Stomach (tissue), 4 donors: ENCODE measurements around the gene DNAJA1.

Source experiments
- CTCF ChIP-seq, 7 experiments: fragments of 450-650 bp in 4 of 7; fragments of 200-600 bp in 3 of 7; sonication (generic) in 3 of 7; IDR thresholded peaks; one replicate each; pipeline ENCODE4 v1.5.1; 2016 to 2019; ENCODE audit warnings: antibody characterized with exemption in 7 of 7, control low read depth in 2 of 7, mild to moderate bottlenecking in 1 of 7
- POLR2A ChIP-seq, 4 donors: fragments of 450-650 bp; IDR thresholded peaks; one replicate each; pipeline ENCODE4 v1.6.1; 2016; ENCODE audit warnings: antibody characterized with exemption in 4 of 4, control low read depth in 2 of 4, mild to moderate bottlenecking in 1 of 4, moderate library complexity in 1 of 4

DNA sequence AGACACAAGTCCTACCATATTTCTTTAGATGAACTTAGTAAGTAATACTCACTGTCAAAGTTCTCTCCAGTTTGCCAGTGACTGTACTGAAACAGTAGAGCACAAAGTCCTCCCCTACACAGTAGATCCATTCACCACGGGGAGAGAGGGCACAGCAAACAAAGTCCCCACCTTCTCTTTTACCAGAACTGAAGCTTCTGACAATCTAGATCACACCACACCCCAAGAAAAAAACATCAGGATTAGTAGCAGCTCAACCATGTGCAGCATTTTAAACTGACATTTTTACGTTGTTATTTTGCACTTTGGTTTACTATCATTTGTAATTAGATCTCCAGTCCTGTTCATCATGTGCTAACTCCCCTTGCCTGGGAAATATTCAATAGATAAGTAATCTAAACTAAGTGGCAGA is 23.0 kb downstream of the DNAJA1 start:
- TF ChIP-seq POLR2A (IDR thresholded peaks at IDR 0.05) = no peak
- TF ChIP-seq CTCF (IDR thresholded peaks at IDR 0.05) = no peak
